ENCODE results near the gene CRYGA. TPM values are rescaled to one million over a fixed set of nuclear protein-coding genes. Genes with fewer than 3 reads are reported as not detected.

CRYGA gene
- total RNA-seq: not detected

DNA sequence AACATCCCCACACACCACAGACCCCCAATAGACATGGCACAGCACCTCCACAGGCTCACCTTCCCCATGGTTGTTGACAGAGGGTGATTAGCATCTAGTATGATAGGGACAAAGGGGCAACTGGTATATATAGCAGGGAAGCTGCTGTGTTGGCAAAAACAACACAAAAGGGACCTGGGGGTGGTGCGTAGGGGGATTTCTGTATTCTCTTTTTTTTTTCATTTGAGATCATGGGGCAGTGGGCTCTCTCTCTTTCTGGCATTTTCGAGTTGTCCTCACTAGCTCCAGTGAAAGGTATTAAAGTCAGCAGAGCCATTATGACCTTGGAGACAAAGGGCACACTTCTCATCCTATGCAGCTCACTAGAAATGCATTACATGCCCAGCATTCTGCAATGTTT, at the start of gene CRYGA:
Gene CRYGA (minus strand): TSS at position 101 of the 400 bp plus-strand sequence. CDS start 33 bp downstream, at position 68.
- Mint-ChIP-seq H3K36me3 (no peaks in the 10 kb centered on the region), H3K9me3 (no peaks in the 10 kb centered on the region)

GRCh38 chr2:208210688-208211451, 47.5 kb upstream of the CRYGA start:
- DNase-seq (no peak), ATAC-seq (ENCODE audit: low read depth) (no peak)
- H3K4me1 Mint-ChIP-seq: no peaks in the 10 kb centered on the region
- no peaks in the 10 kb centered on the region for H3K36me3 Mint-ChIP-seq
- no peak overlapping the region for H3K27ac Mint-ChIP-seq
- H3K4me3 Mint-ChIP-seq: no peak overlapping the region
- POLR2A ChIA-PET: no interaction called here
- peaks cover 2% of the 10 kb centered on the region for H3K27me3 Mint-ChIP-seq
- H3K9me3 Mint-ChIP-seq: no peaks in the 10 kb centered on the region

More for the DNA sequence above, at the start of gene CRYGA:
- Mint-ChIP-seq H3K27ac (no peak within 1 kb of the TSS), H3K27me3 (peaks cover 20% of the 10 kb centered on the region), H3K4me3 (no peak within 1 kb of the TSS), H3K4me1 (no peaks in the 10 kb centered on the region)
- DNase-seq (no peak), ATAC-seq (ENCODE audit: low read depth) (no peak)
- POLR2A ChIA-PET: no interaction called here

GRCh38 chr2:208208335-208209085, 45.1 kb upstream of the CRYGA start:
- no peak overlapping the region for H3K4me3 Mint-ChIP-seq
- POLR2A ChIA-PET: interaction anchor here (0.6 kb wide), 1 partner anchor 21 kb away, joined by 3 read pairs; no protein-coding TSS in a partner anchor
- no peak for ATAC-seq (ENCODE audit: low read depth)
- peaks cover 2% of the 10 kb centered on the region for H3K4me1 Mint-ChIP-seq
- no peaks in the 10 kb centered on the region for H3K9me3 Mint-ChIP-seq
- H3K27me3 Mint-ChIP-seq: peaks cover under 1% of the 10 kb centered on the region
- no peak for DNase-seq
- H3K36me3 Mint-ChIP-seq: no peaks in the 10 kb centered on the region
- no peak overlapping the region for H3K27ac Mint-ChIP-seq

- Mint-ChIP-seq H3K36me3 (no peaks in the 10 kb centered on the region), H3K4me1 (peaks cover 2% of the 10 kb centered on the region), H3K4me3 (no peak overlapping the region), H3K27ac (no peak overlapping the region), H3K27me3 (peaks cover 3% of the 10 kb centered on the region), H3K9me3 (no peaks in the 10 kb centered on the region)
- no peak for DNase-seq
- no peak for ATAC-seq (ENCODE audit: low read depth)
- POLR2A ChIA-PET: no interaction called here
Observed at GRCh38 chr2:208207769-208208168, 44.4 kb upstream of the CRYGA start.

GRCh38 chr2:208204166-208204565, 40.8 kb upstream of the CRYGA start:
- no peaks in the 10 kb centered on the region for H3K36me3 Mint-ChIP-seq
- DNase-seq (no peak), ATAC-seq (ENCODE audit: low read depth) (no peak)
- POLR2A ChIA-PET: no interaction called here
- H3K9me3 Mint-ChIP-seq: no peaks in the 10 kb centered on the region
- peaks cover 5% of the 10 kb centered on the region for H3K27me3 Mint-ChIP-seq
- no peak overlapping the region for H3K4me3 Mint-ChIP-seq
- no peak overlapping the region for H3K27ac Mint-ChIP-seq
- peaks cover 2% of the 10 kb centered on the region for H3K4me1 Mint-ChIP-seq

DNA sequence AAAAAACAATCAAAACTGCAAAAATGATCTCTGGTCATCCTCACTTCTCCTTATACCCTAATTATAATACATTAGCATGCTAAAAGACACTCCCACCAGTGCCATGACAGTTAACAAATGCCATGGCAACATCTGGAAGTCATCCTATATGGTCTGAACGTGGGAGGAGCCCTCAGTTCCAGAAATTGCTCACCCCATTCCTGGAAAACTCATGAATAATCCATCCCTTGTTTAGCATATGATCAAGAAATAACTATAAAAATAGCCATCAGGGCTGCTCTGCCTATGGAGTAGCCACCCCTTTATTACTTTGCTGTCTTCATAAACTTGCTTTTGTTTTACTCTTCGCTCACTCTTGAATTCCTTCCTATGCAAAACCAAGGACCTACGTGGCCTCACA, 32.1 kb upstream of the CRYGA start:
- POLR2A ChIA-PET: no interaction called here
- Mint-ChIP-seq H3K27ac (no peak overlapping the region), H3K27me3 (peaks cover 9% of the 10 kb centered on the region), H3K9me3 (no peaks in the 10 kb centered on the region), H3K4me3 (no peak overlapping the region), H3K36me3 (no peaks in the 10 kb centered on the region), H3K4me1 (no peaks in the 10 kb centered on the region)
- DNase-seq (no peak), ATAC-seq (ENCODE audit: low read depth) (no peak)

- DNase-seq (no peak), ATAC-seq (ENCODE audit: low read depth) (no peak)
- POLR2A ChIA-PET: no interaction called here
- no peak overlapping the region for H3K27ac Mint-ChIP-seq
- no peak overlapping the region for H3K4me3 Mint-ChIP-seq
- no peaks in the 10 kb centered on the region for H3K4me1 Mint-ChIP-seq
- peaks cover 3% of the 10 kb centered on the region for H3K27me3 Mint-ChIP-seq
- no peaks in the 10 kb centered on the region for H3K9me3 Mint-ChIP-seq
- no peaks in the 10 kb centered on the region for H3K36me3 Mint-ChIP-seq
Observed at GRCh38 chr2:208192611-208193236, 29.3 kb upstream of the CRYGA start.

DNA sequence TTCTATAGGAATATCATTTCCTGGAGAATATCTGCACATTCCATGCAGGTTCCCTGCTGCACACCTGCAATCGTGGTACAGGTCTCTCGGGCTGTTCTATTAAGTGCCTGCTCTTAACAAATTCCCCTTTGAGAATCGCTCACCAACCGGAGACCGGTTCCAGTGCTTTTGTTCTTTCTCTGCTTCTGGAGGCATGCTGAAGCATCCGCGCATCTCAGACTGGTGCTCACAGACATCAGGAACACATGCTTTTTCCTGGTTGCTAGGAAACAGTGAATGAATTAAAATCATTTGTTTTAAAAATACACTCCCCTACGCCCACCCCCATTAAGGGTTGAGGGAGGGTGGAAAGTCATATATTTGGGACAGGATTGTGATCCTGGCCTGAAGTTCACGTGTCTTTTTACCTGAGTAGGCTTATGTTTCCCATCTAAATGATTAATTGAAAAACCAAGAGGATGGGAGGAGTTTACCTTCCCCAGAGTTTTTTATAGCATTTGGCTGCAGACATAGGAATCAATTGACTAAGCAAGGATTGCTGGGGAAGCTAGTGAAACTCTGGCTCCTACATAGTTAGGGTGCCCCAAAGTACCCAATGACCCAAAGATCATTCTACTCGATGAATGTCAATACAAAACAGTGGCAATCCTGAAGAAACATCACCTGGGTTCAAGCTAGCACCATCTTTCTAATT, 26.6 kb upstream of the CRYGA start, which contains the start of gene C2orf80:
Gene C2orf80 (minus strand): TSS at position 221 of the 694 bp plus-strand sequence. CDS start 3,044 bp downstream, outside the sequence.
- H3K27ac Mint-ChIP-seq: no peak within 1 kb of the TSS
- H3K4me1 Mint-ChIP-seq: peaks cover 5% of the 10 kb centered on the region
- H3K27me3 Mint-ChIP-seq: peaks cover 10% of the 10 kb centered on the region
- no peaks in the 10 kb centered on the region for H3K36me3 Mint-ChIP-seq
- ATAC-seq (ENCODE audit: low read depth) (no peak), DNase-seq (no peak)
- no peaks in the 10 kb centered on the region for H3K9me3 Mint-ChIP-seq
- POLR2A ChIA-PET: no interaction called here
- no peak within 1 kb of the TSS for H3K4me3 Mint-ChIP-seq

DNA sequence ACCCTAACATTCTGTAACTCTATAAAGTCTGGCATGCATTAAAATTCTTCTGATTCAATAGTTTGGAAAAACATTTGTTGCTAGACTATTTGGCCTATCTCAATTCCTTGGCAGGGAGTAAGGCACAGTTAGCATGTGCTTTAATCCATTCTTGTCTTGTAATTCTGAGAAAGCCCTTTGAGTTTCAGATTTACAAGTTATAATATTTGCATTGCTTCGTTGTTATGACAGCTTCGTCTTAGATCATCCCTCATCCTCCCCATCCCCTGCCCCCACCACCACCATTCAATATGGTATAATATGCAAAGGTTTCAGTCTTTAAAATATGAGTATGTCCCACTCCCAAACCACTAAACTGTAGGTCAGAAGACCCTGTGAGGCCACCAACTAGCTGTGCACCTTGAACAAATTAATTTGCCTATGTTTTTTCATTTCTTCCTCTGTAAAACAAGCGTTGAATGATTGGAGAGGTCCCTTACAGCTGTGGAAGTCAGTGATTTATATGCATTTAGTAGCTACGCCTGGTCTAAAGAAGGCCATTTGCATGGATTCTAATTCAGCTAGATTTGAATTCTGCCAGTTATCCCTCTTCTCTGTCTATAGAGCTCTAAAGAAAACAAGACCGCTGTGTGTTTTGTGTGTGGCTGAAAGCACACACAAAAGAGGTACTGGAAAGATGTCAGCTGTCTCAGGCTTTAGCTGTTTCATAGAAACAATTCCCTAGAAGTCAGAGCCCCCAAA, 25.9 kb upstream of the CRYGA start:
- peaks cover 5% of the 10 kb centered on the region for H3K4me1 Mint-ChIP-seq
- H3K27me3 Mint-ChIP-seq: peaks cover 16% of the 10 kb centered on the region
- H3K4me3 Mint-ChIP-seq: no peak overlapping the region
- DNase-seq (no peak), ATAC-seq (ENCODE audit: low read depth) (no peak)
- H3K9me3 Mint-ChIP-seq: no peaks in the 10 kb centered on the region
- POLR2A ChIA-PET: no interaction called here
- H3K36me3 Mint-ChIP-seq: no peaks in the 10 kb centered on the region
- H3K27ac Mint-ChIP-seq: no peak overlapping the region

- DNase-seq (no peak), ATAC-seq (ENCODE audit: low read depth) (no peak)
- Mint-ChIP-seq H3K36me3 (no peaks in the 10 kb centered on the region), H3K27ac (no peak overlapping the region), H3K4me3 (no peak overlapping the region), H3K9me3 (no peaks in the 10 kb centered on the region), H3K27me3 (peaks cover 32% of the 10 kb centered on the region), H3K4me1 (peaks cover 5% of the 10 kb centered on the region)
- POLR2A ChIA-PET: no interaction called here
Observed at GRCh38 chr2:208186893-208187292, 23.5 kb upstream of the CRYGA start.

GRCh38 chr2:208186465-208186864, 23.1 kb upstream of the CRYGA start:
- no peaks in the 10 kb centered on the region for H3K9me3 Mint-ChIP-seq
- H3K27me3 Mint-ChIP-seq: peaks cover 36% of the 10 kb centered on the region
- no peak overlapping the region for H3K27ac Mint-ChIP-seq
- H3K36me3 Mint-ChIP-seq: no peaks in the 10 kb centered on the region
- no peak overlapping the region for H3K4me3 Mint-ChIP-seq
- ATAC-seq (ENCODE audit: low read depth): no peak
- POLR2A ChIA-PET: no interaction called here
- peaks cover 5% of the 10 kb centered on the region for H3K4me1 Mint-ChIP-seq
- no peak for DNase-seq

DNA sequence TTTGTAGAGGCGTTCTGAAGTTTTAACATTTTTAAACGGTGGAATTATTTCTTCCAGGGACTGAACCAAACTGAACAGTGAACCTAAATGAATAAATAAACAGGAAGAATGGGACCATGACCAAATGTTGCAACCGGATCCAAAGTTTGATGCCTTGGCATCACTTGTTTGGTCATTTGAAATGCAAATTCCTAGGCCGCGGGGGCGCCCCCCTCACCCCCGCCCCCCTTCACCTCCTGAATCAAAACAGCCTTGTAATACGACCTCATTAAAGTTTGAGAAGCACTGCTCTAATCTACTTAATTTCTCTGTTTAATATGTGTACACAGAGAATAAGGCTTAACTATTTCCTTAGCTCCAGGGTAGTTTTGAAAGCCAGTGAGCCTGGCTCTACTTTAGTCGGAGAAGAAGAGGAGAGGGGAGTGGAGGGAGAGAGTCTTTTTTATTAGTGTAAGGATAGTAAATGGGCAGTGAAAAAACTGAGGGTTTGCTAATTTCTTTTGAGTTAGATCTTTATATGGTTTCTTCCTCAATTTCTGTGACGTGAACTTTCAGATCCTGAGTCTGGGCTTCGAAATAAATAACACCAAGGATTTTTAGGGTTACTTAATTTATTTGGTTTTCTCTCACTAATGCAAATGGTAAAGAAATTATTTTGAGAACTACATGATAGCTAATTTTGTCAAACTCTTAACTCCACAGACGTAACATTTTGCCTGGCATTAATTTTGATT, 20.8 kb upstream of the CRYGA start:
- H3K27me3 Mint-ChIP-seq: peaks cover 33% of the 10 kb centered on the region
- POLR2A ChIA-PET: no interaction called here
- H3K4me1 Mint-ChIP-seq: peaks cover 5% of the 10 kb centered on the region
- no peak overlapping the region for H3K27ac Mint-ChIP-seq
- DNase-seq (no peak), ATAC-seq (ENCODE audit: low read depth) (no peak)
- H3K9me3 Mint-ChIP-seq: no peaks in the 10 kb centered on the region
- no peaks in the 10 kb centered on the region for H3K36me3 Mint-ChIP-seq
- no peak overlapping the region for H3K4me3 Mint-ChIP-seq
